ENCODE measurements around the gene WWTR1.

GRCh38 chr3:149620291-149621020 lies 37.4 kb downstream of the WWTR1 start:
- no peak for TF ChIP-seq CTCF (IDR thresholded peaks at IDR 0.05)
- TF ChIP-seq POLR2A (IDR thresholded peaks at IDR 0.05) = no peak
- TF ChIP-seq POLR2AphosphoS5 (IDR thresholded peaks at IDR 0.05) = no peak
